GM19438 (cell line): ENCODE measurements around the gene LRRC31.

Source experiments
- ATAC-seq: cut with Tn5 transposase; IDR thresholded peaks from one replicate; pipeline ENCODE4 v1.9.1; 2021; ENCODE audit warnings: low read depth; ENCODE audit not compliant: unreplicated experiment

LRRC31 gene

DNA sequence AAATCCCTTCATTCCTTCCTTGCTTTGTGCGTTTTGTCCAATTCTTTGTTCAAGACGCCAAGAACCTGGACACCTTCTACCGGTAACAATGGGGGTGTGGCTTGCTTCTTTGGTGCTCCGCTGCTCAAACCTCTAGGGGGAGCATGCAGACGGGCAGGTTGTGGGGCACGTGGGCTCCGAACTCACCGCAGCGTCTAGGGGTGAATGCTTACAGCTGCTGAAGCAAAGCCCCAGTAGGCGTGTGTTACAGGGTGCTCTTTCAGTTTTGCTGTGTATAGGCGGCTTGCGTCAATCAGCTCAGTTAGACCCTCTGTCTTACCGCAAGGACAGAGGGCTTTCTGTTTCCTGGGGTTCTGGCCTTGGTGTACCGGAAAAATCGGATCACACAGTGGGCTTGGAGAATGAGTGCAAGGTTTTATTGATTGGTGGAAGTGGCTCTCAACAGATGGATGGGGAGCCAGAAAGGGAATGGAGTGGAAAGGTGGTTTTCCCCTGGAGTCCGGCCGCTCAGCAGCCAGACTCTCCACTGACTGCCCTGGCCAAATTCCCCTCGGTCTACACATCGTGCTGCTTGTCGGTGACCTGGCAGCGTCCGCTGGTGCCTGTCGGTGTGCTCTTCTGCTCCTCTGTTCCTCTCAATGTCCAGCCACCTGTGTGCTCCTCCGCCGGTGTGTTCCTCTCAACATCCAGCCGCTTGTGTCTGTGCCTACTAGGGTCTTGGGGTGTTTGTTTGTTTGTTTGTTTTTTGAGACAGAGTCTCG lies 55.8 kb downstream of the LRRC31 start:
- peak; percentile 76 for ATAC-seq

DNA sequence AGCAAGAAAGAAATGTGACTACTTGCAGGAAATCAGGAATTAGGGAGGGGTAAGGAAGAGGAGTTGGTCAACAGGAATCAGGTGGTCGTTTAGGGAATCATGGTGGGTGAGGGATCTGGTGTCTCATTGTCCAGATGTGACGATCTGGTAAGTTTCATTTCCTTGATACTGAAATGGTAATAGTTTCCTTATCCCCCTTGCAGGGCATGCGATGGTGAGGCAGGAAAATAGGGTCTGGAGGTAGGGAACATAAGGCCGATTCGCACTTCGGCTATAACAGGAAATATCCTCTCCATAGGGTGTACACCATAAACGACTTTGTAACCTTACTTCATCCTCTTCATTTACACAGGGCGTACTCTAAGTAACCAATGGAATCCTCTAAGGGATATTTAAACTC lies 56.5 kb downstream of the LRRC31 start:
- ATAC-seq, result no peak

DNA sequence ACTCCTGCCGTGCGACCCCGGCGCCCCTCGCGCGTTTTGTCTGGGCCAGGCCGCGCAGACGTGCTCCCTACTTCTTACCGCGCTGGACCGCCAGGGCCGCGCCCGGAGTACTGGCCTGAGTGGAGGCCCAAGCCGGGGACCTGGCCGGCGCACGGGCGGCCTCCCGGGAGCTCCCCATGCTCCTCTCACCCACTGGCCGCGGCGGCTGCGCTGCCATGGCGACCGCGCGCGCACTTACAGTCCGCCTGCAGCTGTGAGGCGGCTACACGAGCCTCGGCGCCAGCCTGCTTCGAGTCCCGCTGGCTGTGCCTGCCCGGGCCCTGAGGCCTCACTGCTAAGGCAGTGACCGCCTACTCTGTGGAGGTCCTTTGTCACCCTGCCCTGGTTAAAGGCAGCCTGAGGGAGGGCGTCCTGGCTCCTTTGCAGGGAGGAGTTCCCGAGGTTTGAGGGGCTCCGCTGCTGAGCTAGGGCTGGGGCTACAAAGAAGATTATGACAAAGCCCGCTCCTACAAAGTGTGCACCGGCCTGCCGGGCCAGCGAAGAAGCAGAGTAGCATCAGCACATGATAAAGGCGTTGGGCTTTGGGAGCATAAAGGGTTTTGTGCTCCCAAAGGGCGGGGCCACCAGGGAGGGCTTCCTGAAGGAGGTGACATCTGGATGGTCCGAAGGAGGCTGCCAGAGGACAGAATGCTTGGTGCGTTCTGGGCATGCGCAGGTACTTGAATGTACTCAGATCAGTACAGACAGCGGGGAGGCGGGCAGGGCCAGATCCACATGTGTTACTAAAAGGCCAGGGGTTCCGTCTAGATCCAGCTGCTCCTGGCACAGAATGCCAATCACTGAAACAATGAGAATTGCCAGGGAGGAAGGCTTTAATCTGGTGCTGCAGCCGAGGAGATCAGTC lies 57.2 kb downstream of the LRRC31 start, which contains the start of the genes LRRC34 and LRRIQ4:
LRRC34 (minus strand) TSS at position 573 of the 904 bp plus-strand sequence; CDS start at position 217, 356 bp downstream.
LRRIQ4 (plus strand) TSS at position 539 of the 904 bp plus-strand sequence. CDS start 9,052 bp downstream, outside the sequence.
- ATAC-seq, result peak; percentile 68

DNA sequence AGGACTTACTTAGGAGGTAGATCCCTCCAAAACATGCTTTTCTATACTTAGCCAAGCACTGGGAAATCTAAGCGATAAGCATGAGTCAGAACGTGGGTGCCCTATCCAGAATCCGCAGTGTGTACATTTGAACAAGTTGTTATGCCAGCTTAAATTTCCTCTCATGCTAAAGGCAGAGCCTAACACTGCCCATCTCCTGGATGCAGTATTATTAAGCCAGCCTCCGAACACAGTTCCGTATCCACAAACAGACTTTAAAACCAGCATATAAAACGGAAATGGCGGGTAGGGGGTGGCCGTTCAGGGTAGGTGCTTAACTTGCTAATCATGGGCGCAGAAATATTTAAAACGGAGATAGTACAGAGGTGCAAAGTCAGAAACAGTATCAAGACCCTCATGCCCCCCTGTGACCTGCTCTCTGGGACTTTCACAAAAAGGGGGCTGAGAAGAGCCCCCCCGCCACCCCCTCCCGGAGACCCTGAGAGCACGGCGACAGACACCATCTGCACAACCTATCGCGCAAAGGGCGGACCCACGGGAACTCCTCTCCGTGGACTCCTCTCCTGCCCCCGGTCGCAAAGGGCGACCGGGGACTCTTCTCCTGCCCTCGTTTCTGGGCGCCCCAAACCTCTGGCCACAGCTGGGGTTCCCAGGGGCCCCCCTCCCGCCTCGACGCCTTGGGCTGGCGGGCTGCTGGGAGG lies 58.0 kb downstream of the LRRC31 start:
- peak; percentile 11 for ATAC-seq

DNA sequence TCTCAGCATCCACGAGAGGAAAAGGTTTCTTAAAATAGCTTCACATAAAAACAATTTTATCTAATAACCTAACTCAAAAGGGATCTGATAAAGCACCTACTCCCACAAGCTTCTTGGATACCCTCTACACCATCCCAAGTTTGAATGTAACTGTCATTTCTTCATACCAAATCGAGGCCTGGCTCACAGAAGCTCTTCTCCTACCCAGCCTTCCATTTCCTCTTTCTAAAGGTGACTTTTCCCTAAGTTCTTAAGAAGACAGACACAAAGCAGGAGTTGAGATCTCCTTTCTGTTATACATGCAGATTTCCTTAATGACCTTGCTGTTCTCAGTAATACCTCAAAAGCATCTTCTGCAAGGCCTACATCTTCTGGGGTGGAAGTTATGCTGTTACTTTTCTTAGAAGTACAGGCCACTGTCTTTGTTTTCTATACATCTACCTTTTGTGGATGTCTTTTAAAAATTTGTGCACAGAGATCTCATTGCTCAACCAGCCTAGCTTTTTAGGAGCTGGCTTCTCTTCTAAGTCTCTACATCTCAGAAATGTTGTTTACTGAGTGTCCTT lies 60.4 kb downstream of the LRRC31 start:
- ATAC-seq, result no peak

DNA sequence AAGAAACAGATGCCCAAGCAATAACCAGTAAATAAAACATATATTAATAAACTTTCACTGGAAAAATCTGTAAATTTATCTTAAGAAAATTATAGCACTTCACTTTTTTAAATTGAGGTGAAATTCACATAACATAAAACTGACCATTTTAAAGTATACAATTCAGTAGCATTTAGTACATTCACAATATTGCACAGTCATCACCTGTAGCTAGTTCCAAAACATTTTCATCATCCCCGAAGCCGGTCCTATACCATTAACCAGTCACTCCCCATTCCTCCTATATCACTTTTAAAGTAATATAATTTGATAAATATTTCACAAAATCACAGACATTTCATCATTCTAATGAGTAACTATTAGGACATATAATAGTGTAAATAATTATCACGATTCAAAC lies 65.1 kb downstream of the LRRC31 start:
- no peak for ATAC-seq

DNA sequence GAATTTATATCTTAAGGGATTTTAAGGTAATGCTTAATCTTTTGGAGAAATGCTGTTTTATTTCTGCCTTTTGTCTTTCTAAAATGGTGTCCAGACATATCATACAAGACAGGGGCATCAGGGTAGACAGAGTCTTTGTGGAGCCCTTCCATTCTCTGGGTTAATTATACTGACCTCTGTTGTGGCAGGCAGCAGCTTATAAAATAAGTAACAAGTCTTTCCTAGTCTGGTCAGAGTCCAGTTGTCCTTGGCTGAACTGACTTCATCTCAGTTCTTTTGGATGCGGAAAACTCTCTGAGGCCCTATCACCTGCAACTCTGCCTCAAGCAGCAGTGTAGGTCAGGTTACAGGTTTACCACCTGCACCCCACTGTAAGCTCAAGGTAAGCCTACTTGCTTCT lies 77.4 kb downstream of the LRRC31 start:
- no peak for ATAC-seq

DNA sequence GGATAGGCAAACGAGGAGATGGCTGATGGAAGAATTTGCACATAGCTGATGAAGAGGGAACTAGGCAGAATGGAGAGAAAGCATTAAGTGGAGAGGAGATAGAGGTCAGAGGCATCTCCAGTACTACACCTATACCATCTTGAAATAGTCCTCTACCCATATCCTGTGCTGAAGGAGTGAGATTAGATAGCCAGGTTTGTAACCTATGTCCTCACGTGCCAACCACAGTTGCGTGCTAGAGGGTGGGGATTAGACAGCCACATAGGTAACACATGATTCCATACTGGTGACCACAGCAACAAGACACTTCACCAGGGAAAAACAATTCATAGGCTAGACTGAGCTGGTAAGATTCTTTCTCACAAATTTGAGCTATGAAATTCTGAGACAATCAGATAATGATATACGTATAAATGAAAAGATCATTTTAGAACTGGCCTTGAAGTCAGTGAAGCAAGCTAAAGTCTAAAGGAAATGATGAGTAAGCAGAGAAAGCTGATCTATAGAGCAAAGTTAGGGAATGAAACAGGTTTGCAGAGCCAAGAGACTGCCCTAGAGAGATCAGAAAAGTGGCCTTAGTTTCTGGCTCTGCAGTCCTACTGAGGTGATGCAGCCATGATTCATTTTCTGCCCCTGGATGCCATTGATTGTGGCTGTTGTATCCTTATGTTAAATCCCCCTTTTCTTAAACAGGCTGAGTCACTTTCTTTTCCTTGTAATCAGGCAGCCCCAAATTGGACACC lies 78.9 kb downstream of the LRRC31 start:
- ATAC-seq, result no peak

DNA sequence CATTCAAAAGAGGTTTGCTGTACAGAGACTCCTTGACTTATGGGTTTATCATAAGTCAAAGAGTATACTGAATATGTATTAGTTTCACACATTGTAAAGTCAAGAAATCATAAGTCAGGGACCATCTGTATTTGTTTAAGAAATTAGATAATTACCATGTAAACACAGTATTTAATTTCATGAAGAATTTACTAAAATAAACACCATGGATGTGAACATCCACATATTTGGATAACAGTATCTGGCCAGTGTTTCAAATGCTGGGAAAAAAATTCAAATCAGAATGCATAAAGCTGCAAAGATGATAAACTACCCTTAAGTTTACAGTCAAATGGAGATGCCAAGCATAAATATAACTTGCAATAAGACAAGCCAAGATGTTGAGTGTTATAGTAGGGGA lies 79.5 kb downstream of the LRRC31 start:
- ATAC-seq, result no peak
